Activated naive CD8-positive, alpha-beta T cell treated with anti-CD3 and anti-CD28 coated beads, Interleukin-2, amount 50 U/mL, for 16 hours (primary cell): ENCODE results near the gene SYT1.

Experiments used
- DNase-seq: peaks from one replicate; pipeline ENCODE4 v3.0.0-alpha.2; 2020; ENCODE audit warnings: low read depth, low spot score

The SYT1 gene

GRCh38 chr12:79056775-79057174 is 192.2 kb downstream of the SYT1 start:
- DNase-seq, result no peak

GRCh38 chr12:79057540-79057939 is 193.0 kb downstream of the SYT1 start:
- DNase-seq, result no peak

GRCh38 chr12:79058342-79058741 is 193.8 kb downstream of the SYT1 start:
- no peak for DNase-seq

- DNase-seq, result no peak
Measured at GRCh38 chr12:79059557-79059956, 195.0 kb downstream of the SYT1 start.

- DNase-seq, result no peak
Measured at GRCh38 chr12:79063258-79063657, 198.7 kb downstream of the SYT1 start.

GRCh38 chr12:79067977-79068376 is 203.4 kb downstream of the SYT1 start:
- DNase-seq, result no peak

- DNase-seq, result no peak
Measured at GRCh38 chr12:79069009-79069408, 204.4 kb downstream of the SYT1 start.

- DNase-seq, result no peak
Measured at GRCh38 chr12:79071498-79071897, 206.9 kb downstream of the SYT1 start.

GRCh38 chr12:79073506-79073905 is 208.9 kb downstream of the SYT1 start:
- no peak for DNase-seq

GRCh38 chr12:79082595-79082994 is 218.0 kb downstream of the SYT1 start:
- no peak for DNase-seq

- DNase-seq, result no peak
Measured at GRCh38 chr12:79083181-79083580, 218.6 kb downstream of the SYT1 start.

- no peak for DNase-seq
Measured at GRCh38 chr12:79085106-79085682, 220.6 kb downstream of the SYT1 start.

GRCh38 chr12:79086541-79087296 is 222.1 kb downstream of the SYT1 start:
- DNase-seq, result no peak

GRCh38 chr12:79098530-79098929 is 234.0 kb downstream of the SYT1 start:
- DNase-seq, result no peak

- no peak for DNase-seq
Measured at GRCh38 chr12:79108962-79109361, 244.4 kb downstream of the SYT1 start.

- DNase-seq, result no peak
Measured at GRCh38 chr12:79114896-79115295, 250.3 kb downstream of the SYT1 start.

GRCh38 chr12:79115743-79116142 is 251.2 kb downstream of the SYT1 start:
- DNase-seq, result no peak

GRCh38 chr12:79119796-79120195 is 255.2 kb downstream of the SYT1 start:
- DNase-seq, result no peak

- DNase-seq, result no peak
Measured at GRCh38 chr12:79121486-79121885, 256.9 kb downstream of the SYT1 start.

- DNase-seq, result no peak
Measured at GRCh38 chr12:79124385-79124784, 259.8 kb downstream of the SYT1 start.

GRCh38 chr12:79125358-79125757 is 260.8 kb downstream of the SYT1 start:
- no peak for DNase-seq

GRCh38 chr12:79127271-79127751 is 262.7 kb downstream of the SYT1 start:
- no peak for DNase-seq

GRCh38 chr12:79128956-79129355 is 264.4 kb downstream of the SYT1 start:
- no peak for DNase-seq
